ENCODE data around the gene NOC3L. TPM values are rescaled to one million over a fixed set of nuclear protein-coding genes. Genes with fewer than 3 reads are reported as not detected.

Gene NOC3L
- total and polyA plus RNA-seq, 2 donors (not counting 3 experiments of a cell fraction or from before 2014, with no cell fraction given): 4.3 to 20.5 TPM

GRCh38 chr10:94288361-94289101, 74.2 kb downstream of the NOC3L start:
- TF ChIP-seq POLR2A (IDR thresholded peaks at IDR 0.05; ENCODE audit: low read depth, low read length) (no peak), EZH2 (IDR thresholded peaks at IDR 0.05; ENCODE audit: borderline replicate concordance, low read depth, low read length, severe bottlenecking) (no peak), JUN (IDR thresholded peaks at IDR 0.05; ENCODE audit: borderline replicate concordance, insufficient read depth, insufficient read length, low read depth) (no peak), FOS (IDR thresholded peaks at IDR 0.05; ENCODE audit: borderline replicate concordance, insufficient read depth, low read length) (no peak), MYC (IDR thresholded peaks at IDR 0.05; ENCODE audit: low read depth, low read length) (no peak), GATA2 (IDR thresholded peaks at IDR 0.05; ENCODE audit: insufficient read depth, insufficient read length, low read depth, low read length) (no peak), CTCF (IDR thresholded peaks at IDR 0.05; ENCODE audit: extremely low read depth in 1 of 2, insufficient read depth in 1 of 2, low read depth in 1 of 2, low read length in 2 of 2) (no peak), POLR2AphosphoS5 (IDR thresholded peaks at IDR 0.05; ENCODE audit: insufficient read depth, low read depth, low read length) (no peak)
- TF ChIP-seq, protein P1, sequence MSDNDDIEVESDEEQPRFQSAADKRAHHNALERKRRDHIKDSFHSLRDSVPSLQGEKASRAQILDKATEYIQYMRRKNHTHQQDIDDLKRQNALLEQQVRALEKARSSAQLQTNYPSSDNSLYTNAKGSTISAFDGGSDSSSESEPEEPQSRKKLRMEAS (IDR thresholded peaks at IDR 0.05; ENCODE audit: insufficient read depth, insufficient read length): no peak
- dilution Hi-C loops (cut with MboI; ENCODE audit: extremely low pct_ligation_motif_present, low sequenced_read_pairs) (no loop called here), intact Hi-C loops (cut with micrococcal nuclease) (no loop called here)
- no peak for DNase-seq (ENCODE audit: low read depth, low spot score)
- H3K27me3 ChIP-seq (ENCODE audit: control insufficient read depth in 2 of 2, insufficient read depth in 2 of 2, low read length in 2 of 2): peaks cover 0 to 2% of the 10 kb centered on the region in 2 experiments
- no peaks in the 10 kb centered on the region for H3K36me3 ChIP-seq (ENCODE audit: control insufficient read depth in 2 of 2, extremely low read depth in 1 of 2, insufficient read depth in 2 of 2, low read length in 2 of 2)
- no peaks in the 10 kb centered on the region for H3K79me2 ChIP-seq (ENCODE audit: control insufficient read depth, insufficient read depth, low read length)
- no peak overlapping the region for H3K9ac ChIP-seq (replicated peaks; ENCODE audit: extremely low read depth, insufficient read depth, low read length)
- no peaks in the 10 kb centered on the region for H3K4me1 ChIP-seq (ENCODE audit: control insufficient read depth, extremely low read depth, insufficient read depth, low read length)
- no TSS peak for BruUV-seq (replicated peaks)
- CTCF ChIA-PET: interaction anchor here (1.0 to 2.6 kb wide), 4 partner anchors 32 to 372 kb away, joined by 3 to 26 read pairs (median 10); no protein-coding TSS in a partner anchor
- no peaks in the 10 kb centered on the region for H4K20me1 ChIP-seq (replicated peaks; ENCODE audit: control insufficient read depth, extremely low read depth, insufficient read depth, low read length)
- no peak for FAIRE-seq
- no peaks in the 10 kb centered on the region for H3K9me3 ChIP-seq (replicated peaks; ENCODE audit: control insufficient read depth, insufficient read depth, low read length)
- no peak overlapping the region for H3K4me2 ChIP-seq (ENCODE audit: insufficient read depth, low read length)
- POLR2A ChIA-PET: interaction anchor here (0.6 kb wide), 1 partner anchor 14 kb away, joined by 3 read pairs; no protein-coding TSS in a partner anchor
- H3K27ac ChIP-seq (ENCODE audit: insufficient read depth, low read depth, low read length): no peak overlapping the region
- no peak overlapping the region for H2AFZ ChIP-seq (ENCODE audit: low read depth, low read length)
- H3K9me1 ChIP-seq (replicated peaks; ENCODE audit: control insufficient read depth, extremely low read depth, insufficient read depth, low read length): no peaks in the 10 kb centered on the region
- H3K4me3 ChIP-seq (replicated peaks in 1 of 3; ENCODE audit: insufficient read depth in 1 of 3, low read depth in 1 of 3, low read length in 3 of 3): no peak overlapping the region

Measured in endothelial cell of umbilical vein (primary cell).